Caco-2 (cell line): ENCODE results near the gene FOXI1. TPM values are rescaled to one million over a fixed set of nuclear protein-coding genes. Genes with fewer than 3 reads are reported as not detected.

ENCODE experiments used
- BruUV-seq: library from RNA; stranded (reverse); fragments of 400-500 nt; replicated peaks from 2 replicates; lab custom pipeline; 2021; lab: Mats Ljungman, UMichigan
- CTCF ChIA-PET: fragments of 300-600 bp; sonication (Branson Sonifier 250); formaldehyde crosslinking; loops from one replicate; lab custom pipeline; 2022; ENCODE audit warnings: antibody characterized with exemption; lab: Charles Lee
- POLR2A ChIA-PET: fragments of 300-600 bp; sonication (Branson Sonifier 250); formaldehyde crosslinking; loops from one replicate; lab custom pipeline; 2022; ENCODE audit warnings: antibody characterized with exemption; lab: Charles Lee
- DNase-seq, 2 experiments: peaks; one replicate each; pipeline versions ENCODE4 v3.0.0 to v3.0.0-alpha.2; 2020 to 2022
- H3K27me3 ChIP-seq: replicated peaks from 2 replicates; pipeline ENCODE4 v1.6.0; 2011; ENCODE audit warnings: low read length; ENCODE audit not compliant: control insufficient read depth, insufficient read depth
- H3K36me3 ChIP-seq: 2 replicates; pipeline ENCODE4 v1.5.1; 2011; ENCODE audit warnings: low read length; ENCODE audit not compliant: control insufficient read depth, insufficient read depth
- H3K4me1 ChIP-seq: fragments of 250-450 bp; sonication (Bioruptor Pico); 2 replicates; pipeline ENCODE4 v1.5.1; 2020; ENCODE audit warnings: mild to moderate bottlenecking
- H3K4me3 ChIP-seq: 2 replicates; pipeline ENCODE4 v1.5.1; 2011; ENCODE audit warnings: low read depth, mild to moderate bottlenecking, control low read depth, low read length
- H3K9me3 ChIP-seq: fragments of 250-450 bp; sonication (Bioruptor Pico); 2 replicates; pipeline ENCODE4 v1.5.1; 2020; ENCODE audit warnings: mild to moderate bottlenecking, moderate library complexity
- H3K27ac Mint-ChIP-seq: one replicate; pipeline ENCODE4 v1.8.0; 2022; ENCODE audit warnings: mixed read lengths; ENCODE audit not compliant: unreplicated experiment
- H3K27me3 Mint-ChIP-seq: one replicate; pipeline ENCODE4 v1.8.0; 2022; ENCODE audit warnings: mixed read lengths; ENCODE audit not compliant: insufficient read depth, unreplicated experiment
- H3K36me3 Mint-ChIP-seq: one replicate; pipeline ENCODE4 v1.8.0; 2022; ENCODE audit warnings: mild to moderate bottlenecking, mixed read lengths; ENCODE audit not compliant: insufficient read depth, unreplicated experiment
- H3K4me1 Mint-ChIP-seq: one replicate; pipeline ENCODE4 v1.8.0; 2022; ENCODE audit warnings: low read depth, mixed read lengths; ENCODE audit not compliant: unreplicated experiment
- H3K4me3 Mint-ChIP-seq: one replicate; pipeline ENCODE4 v1.8.0; 2022; ENCODE audit warnings: mild to moderate bottlenecking, moderate library complexity, mixed read lengths; ENCODE audit not compliant: unreplicated experiment
- H3K9me3 Mint-ChIP-seq: one replicate; pipeline ENCODE4 v1.8.0; 2022; ENCODE audit warnings: mixed read lengths; ENCODE audit not compliant: unreplicated experiment
- CTCF ChIP-seq, 2 experiments: fragments of 200-600 bp in 1 of 2; IDR thresholded peaks; 1 replicate in 1 of 2; 2 replicates in 1 of 2; pipeline versions ENCODE4 v1.5.1 to v1.8.0; 2011 to 2022; ENCODE audit warnings: antibody characterized with exemption in 1 of 2, control low read depth in 1 of 2, inconsistent platforms in 1 of 2, low read depth in 1 of 2, low read length in 1 of 2, mild to moderate bottlenecking in 1 of 2, moderate library complexity in 1 of 2; ENCODE audit not compliant: insufficient read depth in 1 of 2, severe bottlenecking in 1 of 2, unreplicated experiment in 1 of 2
- intact Hi-C: fragments of 100-400 bp; cut with micrococcal nuclease; formaldehyde crosslinking; loops from one replicate; pipeline ENCODE4 v1.10.0; 2022; ENCODE audit not compliant: unreplicated experiment
- total RNA-seq: library from RNA; stranded (reverse); gene quantifications from 2 replicates; pipeline ENCODE4 v1.2.3, GENCODE V29; 2022

Gene FOXI1
- total RNA-seq, 1 experiment from 2014 or later, result 0.14 TPM

GRCh38 chr5:170113522-170113900 lies 7.8 kb downstream of the FOXI1 start:
- Histone ChIP-seq H3K9me3 (no peaks in the 10 kb centered on the region), H3K27me3 (no peaks in the 10 kb centered on the region), H3K36me3 (no peaks in the 10 kb centered on the region), H3K4me3 (no peak overlapping the region), H3K4me1 (no peaks in the 10 kb centered on the region)
- Mint-ChIP-seq H3K36me3 (no peaks in the 10 kb centered on the region), H3K4me1 (no peaks in the 10 kb centered on the region), H3K4me3 (no peak overlapping the region), H3K9me3 (no peaks in the 10 kb centered on the region), H3K27me3 (peaks cover 11% of the 10 kb centered on the region), H3K27ac (no peak overlapping the region)
- ChIA-PET POLR2A (no interaction called here), CTCF (no interaction called here)
- intact Hi-C loops, result no loop called here
- BruUV-seq, result no TSS peak
- TF ChIP-seq CTCF (IDR thresholded peaks at IDR 0.05; ENCODE audit: insufficient read depth in 1 of 2, low read depth in 1 of 2, low read length in 1 of 2, severe bottlenecking in 1 of 2, unreplicated experiment in 1 of 2), result no peak
- DNase-seq, result no peak

GRCh38 chr5:170114271-170114670 lies 8.6 kb downstream of the FOXI1 start:
- Mint-ChIP-seq H3K27ac (no peak overlapping the region), H3K4me3 (no peak overlapping the region), H3K4me1 (no peaks in the 10 kb centered on the region), H3K36me3 (no peaks in the 10 kb centered on the region), H3K27me3 (peaks cover 17% of the 10 kb centered on the region), H3K9me3 (no peaks in the 10 kb centered on the region)
- H3K27me3 ChIP-seq, result no peaks in the 10 kb centered on the region
- ChIA-PET POLR2A (no interaction called here), CTCF (no interaction called here)
- intact Hi-C loops, result no loop called here
- no peaks in the 10 kb centered on the region for H3K36me3 ChIP-seq
- H3K4me1 ChIP-seq, result no peaks in the 10 kb centered on the region
- no peak overlapping the region for H3K4me3 ChIP-seq
- H3K9me3 ChIP-seq, result no peaks in the 10 kb centered on the region
- DNase-seq, result no peak
- BruUV-seq, result no TSS peak
- TF ChIP-seq CTCF (IDR thresholded peaks at IDR 0.05; ENCODE audit: insufficient read depth in 1 of 2, low read depth in 1 of 2, low read length in 1 of 2, severe bottlenecking in 1 of 2, unreplicated experiment in 1 of 2), result no peak

GRCh38 chr5:170115925-170116324 lies 10.2 kb downstream of the FOXI1 start:
- Mint-ChIP-seq H3K4me1 (no peaks in the 10 kb centered on the region), H3K27ac (no peak overlapping the region), H3K27me3 (peaks cover 18% of the 10 kb centered on the region), H3K4me3 (no peak overlapping the region), H3K9me3 (no peaks in the 10 kb centered on the region), H3K36me3 (no peaks in the 10 kb centered on the region)
- Histone ChIP-seq H3K4me3 (no peak overlapping the region), H3K4me1 (no peaks in the 10 kb centered on the region), H3K36me3 (no peaks in the 10 kb centered on the region), H3K27me3 (no peaks in the 10 kb centered on the region), H3K9me3 (no peaks in the 10 kb centered on the region)
- intact Hi-C loops, result loop anchor here (5.0 kb wide), 1 partner anchor 36 kb away; no protein-coding TSS in a partner anchor
- TF ChIP-seq CTCF (IDR thresholded peaks at IDR 0.05; ENCODE audit: insufficient read depth in 1 of 2, low read depth in 1 of 2, low read length in 1 of 2, severe bottlenecking in 1 of 2, unreplicated experiment in 1 of 2), result no peak
- ChIA-PET CTCF (no interaction called here), POLR2A (no interaction called here)
- no TSS peak for BruUV-seq
- no peak for DNase-seq
